HG02588 (cell line): ENCODE measurements around the gene RFX3.

Experiments
- ATAC-seq: cut with Tn5 transposase; IDR thresholded peaks from one replicate; pipeline ENCODE4 v1.9.1; 2021; ENCODE audit warnings: mild to moderate bottlenecking, moderate library complexity; ENCODE audit not compliant: unreplicated experiment

Gene RFX3

GRCh38 chr9:3238236-3238635 lies 287.6 kb downstream of the RFX3 start:
- no peak for ATAC-seq

DNA sequence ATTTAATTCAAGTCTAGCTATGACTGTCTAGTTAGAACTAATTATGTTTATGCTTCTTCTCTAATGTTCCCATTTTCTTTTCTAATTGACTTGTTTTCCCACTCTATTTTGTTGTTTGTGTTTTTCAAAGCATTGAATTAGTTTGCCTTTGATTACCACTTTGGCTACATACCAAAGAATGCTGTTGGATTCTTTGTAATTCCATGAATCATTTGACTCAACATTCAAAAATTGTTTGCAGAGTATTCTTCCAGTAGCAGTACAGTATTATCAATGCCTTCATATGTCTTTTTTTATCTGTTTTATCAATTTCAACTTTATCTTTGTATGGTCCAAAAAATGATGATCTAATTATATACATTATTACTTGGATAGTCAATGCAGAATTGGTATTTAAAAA lies 288.7 kb downstream of the RFX3 start:
- ATAC-seq, result no peak

DNA sequence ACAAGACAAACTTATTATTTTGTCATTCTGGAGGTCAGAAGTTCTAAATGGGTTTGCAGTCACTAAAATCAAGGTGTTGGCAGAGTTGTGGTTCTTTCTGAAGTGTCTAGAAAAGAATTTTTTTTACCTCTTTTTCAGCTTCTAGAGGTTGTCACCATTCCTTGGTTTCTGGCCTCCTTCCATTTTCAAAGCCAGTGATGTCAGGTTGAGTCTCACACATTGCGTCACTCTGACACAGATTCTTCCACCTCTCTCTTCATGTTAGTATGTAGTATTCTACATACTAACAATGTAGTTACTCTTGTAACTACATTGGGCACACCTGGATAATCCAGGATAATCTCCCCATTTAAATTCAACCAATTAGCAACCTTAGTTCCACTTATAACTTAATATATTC lies 290.3 kb downstream of the RFX3 start:
- no peak for ATAC-seq

DNA sequence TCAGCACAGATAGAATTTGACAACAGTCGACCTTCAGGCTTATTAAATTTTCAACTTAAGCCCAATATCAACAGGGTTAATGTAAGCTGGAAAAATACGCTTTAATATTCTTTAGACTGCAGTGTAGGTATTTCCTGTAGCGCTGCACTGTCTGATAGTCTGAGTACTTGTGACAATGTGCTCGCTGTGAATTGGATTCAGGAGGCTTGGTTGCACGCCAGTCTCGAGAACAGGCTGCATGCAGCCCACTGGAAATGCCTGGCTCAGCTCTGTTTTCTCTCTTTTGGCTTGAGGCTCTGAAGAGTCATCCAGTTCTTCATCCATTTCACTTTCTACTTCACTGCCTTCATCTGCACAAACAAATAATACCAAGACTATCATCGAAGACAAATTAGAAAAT lies 300.9 kb downstream of the RFX3 start:
- no peak for ATAC-seq

DNA sequence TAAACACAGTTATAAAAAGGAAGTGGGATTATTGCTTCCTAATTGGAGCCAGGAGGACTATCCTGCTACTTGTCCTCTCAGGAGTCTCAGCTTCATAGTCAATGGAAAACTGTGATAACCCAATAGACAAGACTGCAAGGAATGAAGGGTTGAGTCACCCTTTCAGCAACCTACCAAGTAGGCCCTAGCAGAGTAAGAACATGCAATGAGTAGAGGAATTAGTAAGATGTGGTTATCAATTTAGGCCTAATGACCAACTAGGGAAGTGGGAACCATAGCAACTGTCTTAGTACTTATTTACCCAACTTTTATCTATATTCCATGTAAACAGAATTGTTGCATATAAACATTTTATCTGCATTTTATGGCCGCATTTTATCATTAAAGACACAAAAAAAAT lies 310.1 kb downstream of the RFX3 start:
- no peak for ATAC-seq

DNA sequence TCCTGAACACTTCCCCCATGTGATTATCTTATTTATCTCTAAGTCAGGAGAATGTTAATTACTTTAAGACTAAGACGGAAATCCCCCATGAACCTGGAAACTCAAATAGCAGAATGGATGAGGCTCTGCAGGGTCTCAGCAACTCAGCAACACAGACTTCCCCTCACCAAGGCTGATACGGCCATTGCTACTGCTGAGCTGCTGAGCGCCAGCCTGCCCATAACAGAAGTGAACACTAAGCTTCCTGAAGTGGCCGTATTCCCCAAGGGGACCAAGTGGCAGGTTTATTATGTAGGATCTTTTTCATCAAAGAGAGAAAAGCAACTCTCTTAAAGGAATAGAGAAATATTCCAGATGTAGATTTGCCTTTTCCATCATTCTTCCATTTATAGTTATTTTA lies 311.1 kb downstream of the RFX3 start:
- no peak for ATAC-seq

DNA sequence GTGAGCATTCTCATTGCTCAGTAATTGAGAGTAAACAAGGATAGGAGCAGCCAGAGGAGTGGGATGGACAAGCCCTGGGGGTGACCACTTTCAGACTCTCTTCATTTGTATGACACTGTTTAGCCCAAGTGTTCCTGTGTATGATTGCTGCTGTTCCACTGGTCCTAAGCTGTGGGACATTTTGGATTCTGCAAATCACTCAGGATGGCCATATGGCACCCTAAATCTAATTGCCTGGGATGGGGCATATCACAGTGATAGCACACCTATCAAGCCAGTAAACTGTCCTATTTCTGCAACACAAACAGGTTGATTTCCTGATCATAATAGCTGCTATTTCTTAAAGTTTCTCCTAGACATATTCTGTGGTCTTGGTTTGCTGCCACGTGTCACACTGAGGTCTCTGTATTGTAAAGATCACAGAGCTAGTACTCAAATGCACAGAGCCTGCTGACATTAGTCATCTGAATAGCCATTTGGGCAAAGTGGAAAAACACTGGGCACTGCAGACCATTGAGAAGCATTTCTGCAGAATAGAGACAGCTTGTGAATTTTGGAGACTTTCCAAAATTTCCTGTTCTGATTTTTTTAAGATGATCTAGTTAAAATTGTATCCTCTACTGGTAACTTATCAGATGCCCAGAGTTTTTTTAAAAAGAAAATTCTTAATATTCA lies 320.2 kb downstream of the RFX3 start:
- no peak for ATAC-seq

GRCh38 chr9:3200331-3200774 lies 325.4 kb downstream of the RFX3 start:
- ATAC-seq, result no peak

GRCh38 chr9:3193791-3194190 lies 332.0 kb downstream of the RFX3 start:
- no peak for ATAC-seq

DNA sequence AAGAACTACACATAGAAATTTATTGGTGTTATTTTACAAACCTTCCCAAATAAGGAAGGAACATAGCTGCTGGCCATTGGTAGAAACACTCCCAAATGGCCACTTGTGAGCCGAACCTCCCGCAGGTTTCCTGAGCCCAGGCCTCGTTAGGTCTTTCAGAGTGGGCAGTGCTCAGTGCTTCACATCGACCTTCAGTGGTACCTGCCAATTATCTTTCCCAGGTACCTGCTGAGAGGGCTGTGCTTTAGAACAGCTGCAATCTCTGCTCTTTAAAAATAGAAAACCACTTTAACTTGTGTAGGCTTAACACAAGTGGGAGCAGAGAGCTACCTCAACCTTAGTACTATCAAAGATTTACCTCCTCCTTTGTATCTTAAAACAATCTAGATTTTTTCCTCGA lies 334.1 kb downstream of the RFX3 start:
- no peak for ATAC-seq

DNA sequence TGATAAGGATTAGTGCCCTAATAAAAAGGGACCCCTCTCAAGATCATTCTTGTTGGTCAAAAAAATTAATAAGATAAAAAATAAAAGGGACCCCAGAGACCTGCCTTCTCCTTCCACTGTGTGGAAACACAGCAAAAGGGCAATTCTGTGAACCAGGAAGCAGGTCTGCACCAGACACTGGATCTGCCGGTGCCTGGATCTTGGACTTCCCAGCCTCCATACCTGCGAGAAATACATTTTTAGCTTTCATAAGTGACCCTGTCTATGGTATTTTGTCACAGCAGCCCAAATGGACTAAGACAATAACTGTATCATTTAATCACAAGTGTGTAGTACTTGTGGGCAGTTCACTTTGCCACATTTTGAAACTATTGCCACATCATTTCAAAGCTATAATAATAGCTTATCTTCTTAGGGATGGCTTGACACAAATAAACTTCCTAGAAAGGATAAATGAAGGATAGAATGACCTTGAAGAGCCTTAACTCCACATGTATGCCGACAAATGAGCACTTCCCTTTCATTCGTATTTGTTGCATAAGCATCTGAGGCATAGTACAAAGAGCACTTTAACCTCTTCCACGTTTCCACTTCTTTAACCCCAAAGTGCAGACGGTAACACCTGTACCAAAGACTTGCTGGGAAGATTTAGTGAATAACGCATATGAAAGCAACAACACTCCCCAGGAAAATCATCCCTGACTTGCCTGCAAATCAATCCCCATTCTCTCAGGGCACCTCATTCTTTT lies 336.5 kb downstream of the RFX3 start:
- no peak for ATAC-seq

GRCh38 chr9:3186751-3187150 lies 339.1 kb downstream of the RFX3 start:
- ATAC-seq, result no peak

DNA sequence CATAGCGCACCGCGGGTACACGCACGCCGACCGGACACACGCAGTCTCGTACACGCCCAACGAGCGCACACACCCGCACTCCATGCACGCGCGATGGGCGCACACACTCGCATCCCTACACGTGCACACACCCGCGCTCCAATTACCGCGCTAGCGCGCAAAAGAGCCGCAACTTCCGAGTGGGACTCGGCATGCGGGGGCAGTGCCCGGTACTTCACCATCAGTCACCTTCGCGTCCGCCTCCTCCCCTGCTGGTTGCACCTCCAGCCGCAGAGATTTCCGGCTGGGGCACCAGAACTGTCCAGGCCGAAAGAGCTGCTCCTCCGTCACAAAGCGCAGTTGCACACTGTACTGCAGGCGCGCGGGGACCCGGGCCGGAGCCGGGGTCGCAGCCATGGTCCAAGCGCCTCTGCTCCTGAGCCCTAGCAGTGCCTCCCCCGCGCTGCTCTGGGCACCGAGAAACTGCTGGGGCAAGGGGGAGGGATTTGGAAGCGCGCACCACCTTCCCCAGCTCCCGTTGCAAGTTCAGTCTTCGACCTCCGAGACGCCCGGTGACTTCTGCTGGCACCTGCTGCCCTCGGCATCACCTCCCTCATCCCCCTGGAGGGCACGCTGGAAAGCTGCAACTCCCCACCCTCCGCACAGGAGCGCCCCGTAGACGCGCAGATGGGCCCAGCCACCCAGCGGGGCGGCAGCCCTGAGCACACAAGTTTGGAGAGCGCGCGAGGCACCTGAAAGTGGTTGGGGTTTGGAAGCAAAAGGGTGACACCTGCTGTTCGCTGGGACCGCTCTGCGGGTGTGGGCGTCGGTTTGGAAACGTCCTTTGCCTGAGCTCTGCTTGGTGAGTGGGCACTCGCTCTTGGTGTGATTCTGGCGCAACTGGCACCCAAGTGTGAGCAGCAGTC lies 344.5 kb downstream of the RFX3 start:
- ATAC-seq, result no peak

GRCh38 chr9:3180696-3181048 lies 345.1 kb downstream of the RFX3 start:
- ATAC-seq, result no peak

DNA sequence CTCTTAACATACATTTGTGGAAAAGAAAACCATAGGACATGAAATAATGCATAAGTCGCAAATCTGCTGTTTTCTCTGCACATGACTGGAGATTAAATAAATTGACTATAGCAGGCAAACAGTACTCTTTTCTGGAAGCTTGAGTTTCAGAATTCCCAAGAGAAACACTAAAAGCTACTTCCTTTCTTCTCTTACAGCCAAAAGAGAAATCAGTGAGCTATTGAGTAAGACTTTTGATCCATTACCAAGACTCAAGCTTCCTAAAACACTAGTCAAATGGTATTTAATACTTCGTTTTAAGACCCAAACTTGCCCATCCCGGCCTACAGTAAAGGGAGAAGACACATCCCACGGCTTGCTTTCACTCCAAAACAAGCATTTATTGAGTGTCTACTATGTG lies 346.1 kb downstream of the RFX3 start:
- no peak for ATAC-seq

GRCh38 chr9:3177936-3178335 lies 347.9 kb downstream of the RFX3 start:
- ATAC-seq, result no peak

- ATAC-seq, result no peak
These were observed 348.5 kb downstream of the RFX3 start for GRCh38 chr9:3177146-3177761.

GRCh38 chr9:3173374-3173773 lies 352.4 kb downstream of the RFX3 start:
- ATAC-seq, result no peak

GRCh38 chr9:3170819-3171218 lies 355.0 kb downstream of the RFX3 start:
- no peak for ATAC-seq
